HCT116 (cell line): ENCODE results near the gene TMPRSS9. TPM values are rescaled to one million over a fixed set of nuclear protein-coding genes. Genes with fewer than 3 reads are reported as not detected.

Experiments
- ATAC-seq: fragments of 200-7000 bp; cut with Tn5 transposase; 2 replicates; pipeline ENCODE4 v1.9.1; 2020; ENCODE audit warnings: mild to moderate bottlenecking, moderate library complexity
- BruUV-seq: library from RNA; stranded (reverse); fragments of 400-500 nt; replicated peaks from 2 replicates; lab custom pipeline; 2021; lab: Mats Ljungman, UMichigan
- CTCF ChIA-PET: fragments of 300-600 bp; sonication (Branson Sonifier 250); formaldehyde crosslinking; loops from one replicate; lab custom pipeline; 2021; ENCODE audit warnings: antibody characterized with exemption; lab: Charles Lee
- POLR2A ChIA-PET: fragments of 300-600, 350-600 bp; sonication (Branson Sonifier 250); formaldehyde crosslinking; loops from one replicate; lab custom pipeline; 2021; ENCODE audit warnings: antibody characterized with exemption; lab: Charles Lee
- RAD21 ChIA-PET, 2 experiments: fragments of 300-600 bp; sonication (Branson Sonifier 250); formaldehyde crosslinking; loops; one replicate each; lab custom pipeline; 2023; ENCODE audit warnings: low total read pairs in 2 of 2; ENCODE audit not compliant: uncharacterized antibody in 2 of 2, unreplicated experiment in 2 of 2, low non-redundant PET in 1 of 2; lab: Charles Lee
- DNase-seq: peaks from one replicate; pipeline ENCODE4 v3.0.0-alpha.2; 2010; ENCODE audit warnings: low read depth, low spot score
- H2AFZ ChIP-seq: fragments of 200-600 bp; shearing (Covaris generic), sonication (generic); 2 replicates; pipeline ENCODE4 v1.6.1; 2017; ENCODE audit warnings: low read depth, mixed run types, mixed read lengths, antibody characterized with exemption, low read length; ENCODE audit not compliant: poor library complexity, severe bottlenecking
- H3K27ac ChIP-seq: 2 replicates; pipeline ENCODE4 v1.5.1; 2012; ENCODE audit warnings: low read depth, low read length
- H3K27me3 ChIP-seq: fragments of 200-600 bp; sonication (generic); 2 replicates; pipeline ENCODE4 v1.6.1; 2016; ENCODE audit warnings: mixed run types, low read length, mixed read lengths; ENCODE audit not compliant: insufficient read depth
- H3K36me3 ChIP-seq, 2 experiments: fragments of 200-500 bp in 1 of 2; fragments of 200-600 bp in 1 of 2; sonication (Bioruptor generic) in 1 of 2; sonication (generic) in 1 of 2; 2 replicates each; pipeline versions ENCODE4 v1.5.1 to v1.6.1; 2014 to 2016; ENCODE audit warnings: low read length in 2 of 2, inconsistent platforms in 1 of 2, mixed read lengths in 1 of 2, mixed run types in 1 of 2; ENCODE audit not compliant: insufficient read depth in 2 of 2, control insufficient read depth in 1 of 2
- H3K4me1 ChIP-seq, 2 experiments: fragments of 200-600 bp in 1 of 2; sonication (generic) in 1 of 2; 2 replicates each; pipeline versions ENCODE4 v1.5.1 to v1.6.1; 2012 to 2017; ENCODE audit warnings: low read length in 2 of 2, inconsistent platforms in 1 of 2, mild to moderate bottlenecking in 1 of 2, mixed read lengths in 1 of 2, mixed run types in 1 of 2, moderate library complexity in 1 of 2; ENCODE audit not compliant: insufficient read depth in 2 of 2, control insufficient read depth in 1 of 2
- H3K4me2 ChIP-seq: fragments of 200-600 bp; sonication (generic); 2 replicates; pipeline ENCODE4 v1.6.1; 2017; ENCODE audit warnings: mixed run types, low read length, mixed read lengths
- H3K4me3 ChIP-seq, 2 experiments: fragments of 200-600 bp in 1 of 2; sonication (generic) in 1 of 2; replicated peaks in 1 of 2; 2 replicates each; pipeline ENCODE4 v1.5.1; 2011 to 2016; ENCODE audit warnings: low read length in 2 of 2, control low read depth in 1 of 2, low read depth in 1 of 2, mild to moderate bottlenecking in 1 of 2, mixed read lengths in 1 of 2, mixed run types in 1 of 2
- H3K79me2 ChIP-seq: fragments of 200-600 bp; sonication (generic); 2 replicates; pipeline ENCODE4 v1.6.1; 2017; ENCODE audit warnings: mild to moderate bottlenecking, mixed run types, low read length, moderate library complexity, mixed read lengths; ENCODE audit not compliant: insufficient read depth
- H3K9ac ChIP-seq: fragments of 200-600 bp; sonication (generic); 2 replicates; pipeline ENCODE4 v1.6.1; 2016; ENCODE audit warnings: low read length, mixed read lengths
- H3K9me2 ChIP-seq: fragments of 200-600 bp; sonication (generic), shearing (Covaris generic); 2 replicates; pipeline ENCODE4 v1.6.1; 2017; ENCODE audit warnings: mixed run types, mild to moderate bottlenecking, moderate library complexity; ENCODE audit not compliant: insufficient read depth
- H3K9me3 ChIP-seq, 2 experiments: fragments of 200-500 bp in 1 of 2; fragments of 200-600 bp in 1 of 2; sonication (Bioruptor generic) in 1 of 2; sonication (generic) in 1 of 2; 2 replicates each; pipeline ENCODE4 v1.6.1; 2014 to 2017; ENCODE audit warnings: low read length in 2 of 2, mixed read lengths in 2 of 2, inconsistent platforms in 1 of 2, low read depth in 1 of 2, mild to moderate bottlenecking in 1 of 2, mixed run types in 1 of 2, moderate library complexity in 1 of 2; ENCODE audit not compliant: control insufficient read depth in 1 of 2, insufficient read depth in 1 of 2
- H4K20me1 ChIP-seq: fragments of 200-600 bp; sonication (generic), shearing (Covaris generic); 2 replicates; pipeline ENCODE4 v1.6.1; 2017; ENCODE audit warnings: mixed run types, mild to moderate bottlenecking, moderate library complexity; ENCODE audit not compliant: insufficient read depth
- CBX3 ChIP-seq: IDR thresholded peaks from 2 replicates; pipeline ENCODE4 v1.6.1; 2012; ENCODE audit warnings: low read depth
- ELF1 ChIP-seq: IDR thresholded peaks from 2 replicates; pipeline ENCODE4 v1.6.1; 2012; ENCODE audit warnings: low read depth, borderline replicate concordance
- POLR2AphosphoS5 ChIP-seq: IDR thresholded peaks from 2 replicates; pipeline ENCODE4 v1.6.1; 2011; ENCODE audit warnings: mild to moderate bottlenecking, low read depth, low read length, moderate library complexity
- SP1 ChIP-seq: IDR thresholded peaks from 2 replicates; pipeline ENCODE4 v1.6.1; 2012; ENCODE audit warnings: low read depth
- SRF ChIP-seq: IDR thresholded peaks from 2 replicates; pipeline ENCODE4 v1.6.1; 2012; ENCODE audit warnings: low read depth
- TCF7L2 ChIP-seq: IDR thresholded peaks from 2 replicates; pipeline ENCODE4 v1.7.0; 2011; ENCODE audit warnings: borderline replicate concordance, inconsistent platforms; ENCODE audit not compliant: insufficient read depth, insufficient read length; ENCODE audit errors: extremely low read depth
- ZFX ChIP-seq: fragments of 450-650 bp; IDR thresholded peaks from 2 replicates; pipeline ENCODE4 v1.6.1; 2017
- ZNF274 ChIP-seq: fragments of 200-500 bp; sonication (Bioruptor generic); IDR thresholded peaks from 2 replicates; pipeline ENCODE4 v1.6.1; 2014; ENCODE audit warnings: mild to moderate bottlenecking, low read depth, low read length, inconsistent platforms
- intact Hi-C: fragments of 100-400 bp; cut with micrococcal nuclease; formaldehyde crosslinking; loops from 2 replicates; pipeline ENCODE4 v1.10.0; 2022
- total RNA-seq: library from RNA; stranded (reverse); gene quantifications from one replicate; pipeline ENCODE4 v1.2.1, GENCODE V29; 2021; ENCODE audit not compliant: unreplicated experiment
- TF ChIP-seq, protein P1 (sequence below): IDR thresholded peaks from 2 replicates; pipeline ENCODE4 v1.6.1; 2012
- TF ChIP-seq, protein P2 (sequence below): IDR thresholded peaks from 2 replicates; pipeline ENCODE4 v1.6.1; 2012
- TF ChIP-seq, protein P3 (sequence below): IDR thresholded peaks from 2 replicates; pipeline ENCODE4 v1.6.1; 2012; ENCODE audit warnings: low read depth

The TMPRSS9 gene
- total RNA-seq, 1 experiment from 2014 or later, result not detected

DNA sequence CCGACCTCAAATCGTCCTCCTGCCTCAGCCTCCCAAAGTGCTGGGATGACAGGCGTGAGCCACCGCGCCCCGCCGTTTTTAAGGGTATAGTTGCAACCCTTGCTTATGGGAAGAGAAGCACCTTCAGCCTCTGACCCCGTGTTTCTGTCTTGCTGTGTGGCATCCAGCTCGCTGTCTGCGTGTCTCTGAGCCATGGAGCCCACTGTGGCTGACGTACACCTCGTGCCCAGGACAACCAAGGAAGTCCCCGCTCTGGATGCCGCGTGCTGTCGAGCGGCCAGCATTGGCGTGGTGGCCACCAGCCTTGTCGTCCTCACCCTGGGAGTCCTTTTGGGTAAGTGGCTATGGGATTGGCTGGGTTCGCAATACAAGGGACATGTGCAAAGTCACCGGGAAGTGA, 29.5 kb downstream of the TMPRSS9 start:
- ChIA-PET RAD21 (no interaction called here), POLR2A (no interaction called here), CTCF (no interaction called here)
- Histone ChIP-seq H3K9ac (no peak overlapping the region), H3K27me3 (no peaks in the 10 kb centered on the region), H4K20me1 (no peaks in the 10 kb centered on the region), H3K36me3 (no peaks in the 10 kb centered on the region), H3K4me3 (no peak overlapping the region), H3K4me2 (no peak overlapping the region), H2AFZ (no peak overlapping the region), H3K4me1 (peaks cover 8 to 22% of the 10 kb centered on the region in 2 experiments), H3K27ac (no peak overlapping the region), H3K9me3 (peaks cover 0 to 7% of the 10 kb centered on the region in 2 experiments; a peak in 1 of 4 replicates), H3K9me2 (no peaks in the 10 kb centered on the region), H3K79me2 (no peaks in the 10 kb centered on the region)
- ATAC-seq (no peak), DNase-seq (no peak)
- no peak for TF ChIP-seq SP1
- TF ChIP-seq, protein P1, sequence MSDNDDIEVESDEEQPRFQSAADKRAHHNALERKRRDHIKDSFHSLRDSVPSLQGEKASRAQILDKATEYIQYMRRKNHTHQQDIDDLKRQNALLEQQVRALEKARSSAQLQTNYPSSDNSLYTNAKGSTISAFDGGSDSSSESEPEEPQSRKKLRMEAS, result no peak
- TF ChIP-seq, protein P2, sequence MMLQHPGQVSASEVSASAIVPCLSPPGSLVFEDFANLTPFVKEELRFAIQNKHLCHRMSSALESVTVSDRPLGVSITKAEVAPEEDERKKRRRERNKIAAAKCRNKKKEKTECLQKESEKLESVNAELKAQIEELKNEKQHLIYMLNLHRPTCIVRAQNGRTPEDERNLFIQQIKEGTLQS, result no peak
- TF ChIP-seq, protein P3, sequence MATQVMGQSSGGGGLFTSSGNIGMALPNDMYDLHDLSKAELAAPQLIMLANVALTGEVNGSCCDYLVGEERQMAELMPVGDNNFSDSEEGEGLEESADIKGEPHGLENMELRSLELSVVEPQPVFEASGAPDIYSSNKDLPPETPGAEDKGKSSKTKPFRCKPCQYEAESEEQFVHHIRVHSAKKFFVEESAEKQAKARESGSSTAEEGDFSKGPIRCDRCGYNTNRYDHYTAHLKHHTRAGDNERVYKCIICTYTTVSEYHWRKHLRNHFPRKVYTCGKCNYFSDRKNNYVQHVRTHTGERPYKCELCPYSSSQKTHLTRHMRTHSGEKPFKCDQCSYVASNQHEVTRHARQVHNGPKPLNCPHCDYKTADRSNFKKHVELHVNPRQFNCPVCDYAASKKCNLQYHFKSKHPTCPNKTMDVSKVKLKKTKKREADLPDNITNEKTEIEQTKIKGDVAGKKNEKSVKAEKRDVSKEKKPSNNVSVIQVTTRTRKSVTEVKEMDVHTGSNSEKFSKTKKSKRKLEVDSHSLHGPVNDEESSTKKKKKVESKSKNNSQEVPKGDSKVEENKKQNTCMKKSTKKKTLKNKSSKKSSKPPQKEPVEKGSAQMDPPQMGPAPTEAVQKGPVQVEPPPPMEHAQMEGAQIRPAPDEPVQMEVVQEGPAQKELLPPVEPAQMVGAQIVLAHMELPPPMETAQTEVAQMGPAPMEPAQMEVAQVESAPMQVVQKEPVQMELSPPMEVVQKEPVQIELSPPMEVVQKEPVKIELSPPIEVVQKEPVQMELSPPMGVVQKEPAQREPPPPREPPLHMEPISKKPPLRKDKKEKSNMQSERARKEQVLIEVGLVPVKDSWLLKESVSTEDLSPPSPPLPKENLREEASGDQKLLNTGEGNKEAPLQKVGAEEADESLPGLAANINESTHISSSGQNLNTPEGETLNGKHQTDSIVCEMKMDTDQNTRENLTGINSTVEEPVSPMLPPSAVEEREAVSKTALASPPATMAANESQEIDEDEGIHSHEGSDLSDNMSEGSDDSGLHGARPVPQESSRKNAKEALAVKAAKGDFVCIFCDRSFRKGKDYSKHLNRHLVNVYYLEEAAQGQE, result no peak
- no peak for TF ChIP-seq TCF7L2
- TF ChIP-seq POLR2AphosphoS5, result no peak
- no peak for TF ChIP-seq ZFX
- TF ChIP-seq ZNF274, result no peak
- no peak for TF ChIP-seq ELF1
- TF ChIP-seq SRF, result no peak
- no peak for TF ChIP-seq CBX3
- BruUV-seq, result no TSS peak
- intact Hi-C loops, result loop anchor here (10.0 kb wide), 1 partner anchor 235 kb away; the partner anchor contains the start of gene AP3D1
